Upper lobe of left lung (tissue), 4 donors: ENCODE data around the gene OTULINL.

Source experiments
- CTCF ChIP-seq, 6 experiments: fragments of 450-650 bp in 4 of 6; fragments of 200-600 bp in 2 of 6; sonication (generic) in 2 of 6; IDR thresholded peaks; one replicate each; pipeline ENCODE4 v1.5.1; 2016 to 2019; ENCODE audit warnings: antibody characterized with exemption in 6 of 6
- EP300 ChIP-seq, 4 donors: sonication (generic); formaldehyde crosslinking; IDR thresholded peaks; one replicate each; pipeline ENCODE4 v1.5.1; 2017; ENCODE audit warnings: antibody characterized with exemption in 4 of 4, control low read depth in 2 of 4
- POLR2A ChIP-seq, 4 donors: fragments of 450-650 bp; IDR thresholded peaks; one replicate each; pipeline ENCODE4 v1.5.1; 2016 to 2017; ENCODE audit warnings: antibody characterized with exemption in 4 of 4, mild to moderate bottlenecking in 2 of 4
- POLR2AphosphoS5 ChIP-seq, 2 donors: sonication (generic); formaldehyde crosslinking; IDR thresholded peaks; one replicate each; pipeline ENCODE4 v1.5.1; 2017; ENCODE audit warnings: antibody characterized with exemption in 2 of 2

GRCh38 chr5:14534773-14535172 is 46.8 kb upstream of the OTULINL start:
- TF ChIP-seq POLR2A (IDR thresholded peaks at IDR 0.05) (no peak), POLR2AphosphoS5 (IDR thresholded peaks at IDR 0.05) (no peak), CTCF (IDR thresholded peaks at IDR 0.05) (no peak), EP300 (IDR thresholded peaks at IDR 0.05) (no peak)
